OCI-LY1 (cell line): Measurements from ENCODE around the gene IL11.

ENCODE experiments used
- CTCF ChIP-seq: fragments of 200-600 bp; sonication (generic), shearing (Covaris generic); IDR thresholded peaks from 2 replicates; pipeline ENCODE4 v1.5.1; 2017; ENCODE audit warnings: mild to moderate bottlenecking, antibody characterized with exemption, low read length, moderate library complexity, mixed read lengths
- EZH2 ChIP-seq: fragments of 200-600 bp; sonication (generic), shearing (Covaris generic); IDR thresholded peaks from 2 replicates; pipeline ENCODE4 v1.8.0; 2017; ENCODE audit warnings: borderline replicate concordance, mixed run types, mild to moderate bottlenecking, antibody characterized with exemption, low read length, moderate library complexity, mixed read lengths

- no peak for TF ChIP-seq CTCF
- TF ChIP-seq EZH2 = no peak
These were observed 22.8 kb upstream of the IL11 start for GRCh38 chr19:55392820-55393761.
